SK-N-MC (cell line): Measurements from ENCODE around the gene NPAS1.
"Not testable (repeated sequence)": the region's sequence is repeated elsewhere in the genome, so short reads cannot be mapped to it uniquely, and the experiment has no call there.

Experiments used
- FOXP2 ChIP-seq: optimal IDR thresholded peaks from 2 replicates; pipeline ENCODE3; 2011; ENCODE audit warnings: mild to moderate bottlenecking, moderate library complexity; ENCODE audit not compliant: insufficient read depth; ENCODE audit errors: extremely low read length, control extremely low read depth
- POLR2AphosphoS5 ChIP-seq: IDR thresholded peaks from 2 replicates; pipeline ENCODE4 v1.6.1; 2012; ENCODE audit warnings: mild to moderate bottlenecking, low read depth, low read length, borderline replicate concordance

- TF ChIP-seq POLR2AphosphoS5, FOXP2: not testable (repeated sequence)
Measured at GRCh38 chr19:47078351-47078750, 58.7 kb downstream of the NPAS1 start.
